Measurements from ENCODE around the gene ARID2. TPM values are rescaled to one million over a fixed set of nuclear protein-coding genes. Genes with fewer than 3 reads are reported as not detected.

Gene ARID2
- total and polyA plus RNA-seq, 8 donors, result 6.1 to 25.6 (median 13.8) TPM

DNA sequence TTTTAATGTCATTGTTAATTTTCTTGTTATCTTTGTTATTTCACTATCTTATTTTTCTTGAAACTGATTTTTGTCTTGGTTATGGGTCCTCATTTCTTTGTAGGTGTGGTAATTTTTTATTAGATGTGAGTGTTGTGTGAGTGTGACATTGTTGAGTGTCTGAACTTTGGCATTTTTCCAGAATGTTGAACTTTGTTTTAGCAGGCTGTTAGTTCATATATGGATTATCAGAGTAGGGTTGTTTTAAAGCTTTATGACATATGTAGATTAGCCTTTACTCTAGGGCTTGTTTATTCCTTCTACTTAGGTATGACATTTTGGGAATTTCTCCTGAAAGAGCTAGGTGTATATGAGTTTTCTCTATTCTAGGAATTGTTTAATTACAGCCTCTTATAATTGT lies 103.9 kb downstream of the ARID2 start:
- no peak for TF ChIP-seq CTCF (IDR thresholded peaks at IDR 0.05)
- ATAC-seq (no peak), FAIRE-seq (no peak), DNase-seq (no peak)
- peaks cover 0 to 7% (median 0%) of the 10 kb centered on the region in 3 donors for H3K36me3 ChIP-seq
- H3K27me3 ChIP-seq, result no peaks in the 10 kb centered on the region
- intact Hi-C loops (cut with DNase I), result no loop called here
- H3K9me3 ChIP-seq, result no peaks in the 10 kb centered on the region
- no peaks in the 10 kb centered on the region for H3K4me1 ChIP-seq
- H3K4me3 ChIP-seq, result no peak overlapping the region
- no peak overlapping the region for H3K27ac ChIP-seq

- no peak overlapping the region for H3K27ac ChIP-seq
- DNase-seq, result no peak
- no peaks in the 10 kb centered on the region for H3K4me1 ChIP-seq
- no peaks in the 10 kb centered on the region for H3K9me3 ChIP-seq
- intact Hi-C loops (cut with DNase I), result no loop called here
- no peak for FAIRE-seq
- H3K36me3 ChIP-seq, result peaks cover 0 to 14% (median 0%) of the 10 kb centered on the region in 3 donors
- H3K4me3 ChIP-seq, result no peak overlapping the region
- no peak for ATAC-seq
- H3K27me3 ChIP-seq, result no peaks in the 10 kb centered on the region
- WGBS, 2 donors, result 97 to 98% methylated on average over 1 of the region's 1 CpG
- no peak for TF ChIP-seq CTCF (IDR thresholded peaks at IDR 0.05)
Observed at GRCh38 chr12:45834809-45835208, 105.3 kb downstream of the ARID2 start.

DNA sequence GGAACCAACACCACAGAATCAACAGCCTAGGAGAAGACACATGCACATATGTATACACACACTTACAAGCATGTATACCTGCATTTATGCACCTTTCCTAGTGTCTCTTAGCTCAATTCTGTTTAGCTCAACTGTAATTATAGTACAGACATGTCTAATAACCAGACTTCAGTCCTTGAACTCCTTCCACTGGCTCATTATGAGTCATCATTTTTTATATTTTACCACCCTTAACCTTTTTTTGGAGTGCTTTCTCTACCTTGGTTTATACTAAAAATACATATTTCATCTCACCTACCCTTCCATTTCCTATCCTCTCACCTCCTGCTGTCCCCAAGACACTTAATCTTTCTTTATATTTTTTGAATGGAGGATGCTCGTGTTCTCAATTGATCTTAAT lies 110.4 kb downstream of the ARID2 start:
- H3K27ac ChIP-seq, result no peak overlapping the region
- ATAC-seq (no peak), FAIRE-seq (no peak), DNase-seq (no peak)
- intact Hi-C loops (cut with DNase I), result no loop called here
- no peaks in the 10 kb centered on the region for H3K9me3 ChIP-seq
- H3K4me3 ChIP-seq, result no peak overlapping the region
- WGBS, 2 donors, result 93 to 100% methylated on average over 1 of the region's 1 CpG
- H3K27me3 ChIP-seq, result no peaks in the 10 kb centered on the region
- no peaks in the 10 kb centered on the region for H3K4me1 ChIP-seq
- TF ChIP-seq CTCF (IDR thresholded peaks at IDR 0.05), result no peak
- peaks cover 0 to 25% (median 0%) of the 10 kb centered on the region in 3 donors for H3K36me3 ChIP-seq

DNA sequence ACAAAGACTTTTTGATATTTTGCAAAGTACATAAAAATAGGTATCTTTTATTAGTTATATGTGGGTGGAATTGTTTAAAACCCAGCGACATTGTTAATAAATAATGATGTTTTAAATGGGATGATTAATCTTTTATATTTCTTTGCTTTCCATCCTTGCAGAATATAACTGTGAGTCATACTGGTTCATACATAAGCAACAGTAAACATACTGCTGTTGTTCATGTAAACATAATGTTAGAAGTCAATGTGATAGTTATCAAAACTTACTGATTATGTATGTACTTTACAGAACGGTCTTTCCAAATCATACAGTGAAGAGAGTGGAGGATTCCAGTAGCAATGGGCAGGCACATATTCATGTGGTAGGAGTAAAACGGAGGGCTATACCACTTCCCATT lies 119.8 kb downstream of the ARID2 start:
- no peak for TF ChIP-seq CTCF (IDR thresholded peaks at IDR 0.05)
- Histone ChIP-seq H3K9me3 (no peaks in the 10 kb centered on the region), H3K27me3 (no peaks in the 10 kb centered on the region), H3K4me3 (no peak overlapping the region), H3K27ac (no peak overlapping the region), H3K36me3 (peaks cover 0 to 24% (median 12%) of the 10 kb centered on the region in 3 donors), H3K4me1 (no peaks in the 10 kb centered on the region)
- intact Hi-C loops (cut with DNase I), result no loop called here
- ATAC-seq, result no peak
- 67 to 73% methylated on average over 3 of the region's 3 CpGs for WGBS, 2 donors
- no peak for DNase-seq
- FAIRE-seq, result no peak

DNA sequence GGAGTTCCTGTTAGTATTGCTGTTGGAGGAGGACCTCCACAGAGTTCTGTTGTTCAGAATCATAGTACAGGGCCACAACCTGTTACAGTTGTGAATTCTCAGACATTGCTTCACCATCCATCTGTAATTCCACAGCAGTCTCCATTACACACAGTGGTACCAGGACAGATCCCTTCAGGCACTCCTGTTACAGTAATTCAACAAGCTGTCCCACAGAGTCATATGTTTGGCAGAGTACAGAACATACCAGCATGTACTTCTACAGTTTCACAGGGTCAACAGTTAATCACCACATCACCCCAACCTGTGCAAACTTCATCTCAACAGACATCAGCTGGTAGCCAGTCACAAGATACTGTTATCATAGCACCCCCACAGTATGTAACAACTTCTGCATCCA lies 120.8 kb downstream of the ARID2 start:
- H3K27me3 ChIP-seq, result no peaks in the 10 kb centered on the region
- no peak for TF ChIP-seq CTCF (IDR thresholded peaks at IDR 0.05)
- FAIRE-seq, result no peak
- intact Hi-C loops (cut with DNase I), result no loop called here
- H3K27ac ChIP-seq, result no peak overlapping the region
- no peaks in the 10 kb centered on the region for H3K4me1 ChIP-seq
- H3K36me3 ChIP-seq, result peaks cover 0 to 22% (median 12%) of the 10 kb centered on the region in 3 donors
- no peak for ATAC-seq
- DNase-seq, result no peak
- H3K9me3 ChIP-seq, result no peaks in the 10 kb centered on the region
- no peak overlapping the region for H3K4me3 ChIP-seq

Measured in pancreas (tissue), 10 donors.